ENCODE measurements around the gene SAMHD1.
"Not testable (repeated sequence)": the region's sequence is repeated elsewhere in the genome, so short reads cannot be mapped to it uniquely, and the experiment has no call there.

Gene SAMHD1

DNA sequence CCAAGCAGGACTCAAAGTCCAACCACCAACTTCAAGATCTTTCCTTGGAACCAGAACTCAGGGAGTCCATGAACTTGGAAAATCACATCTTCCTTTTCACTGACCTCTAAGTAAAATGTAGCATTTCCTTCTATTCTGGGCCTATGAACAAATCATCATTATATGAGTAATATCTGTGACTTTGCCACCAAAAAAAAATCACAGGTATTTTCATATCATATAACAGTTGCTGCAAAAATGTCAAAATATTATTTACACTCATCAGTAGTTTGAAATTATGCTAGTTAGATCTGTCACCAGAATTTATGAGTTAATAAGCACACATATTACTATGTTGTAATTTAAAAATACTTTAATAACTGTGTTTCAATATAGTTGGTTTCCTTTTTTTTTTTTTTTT, 102.8 kb downstream of the SAMHD1 start:
- no peak for TF ChIP-seq ZNF274 (IDR thresholded peaks at IDR 0.05; ENCODE audit: low read depth, low read length)
- no peak overlapping the region for H3K4me3 ChIP-seq (ENCODE audit: low read length)

DNA sequence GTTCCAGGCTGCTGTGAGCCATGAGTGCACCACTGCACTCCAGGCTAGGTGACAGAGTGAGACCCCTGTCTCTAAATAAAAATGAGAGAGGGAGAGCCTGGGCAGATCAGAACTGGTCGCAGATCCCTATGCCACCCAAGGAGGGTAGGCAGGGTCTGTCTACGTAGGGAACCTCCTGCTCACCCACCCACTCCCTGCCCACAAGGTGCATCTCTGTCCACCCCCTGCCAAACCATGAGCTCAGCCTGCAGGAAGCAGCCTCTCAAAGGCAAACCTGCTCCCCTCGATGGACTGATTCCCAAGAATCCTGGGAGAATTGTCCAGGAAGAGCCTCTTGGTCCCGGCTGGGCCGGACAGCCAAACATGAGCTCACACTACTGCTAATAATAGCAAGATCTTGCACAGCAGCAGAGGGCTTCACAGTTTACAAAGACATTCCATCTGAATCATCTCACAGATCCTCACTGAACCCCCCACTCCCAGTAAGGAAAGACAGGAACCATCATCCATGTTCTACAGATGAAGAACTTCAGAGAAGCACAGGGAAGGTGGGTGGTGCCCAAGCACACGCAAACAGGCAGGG, 103.3 kb downstream of the SAMHD1 start:
- no peak for TF ChIP-seq ZNF274 (IDR thresholded peaks at IDR 0.05; ENCODE audit: low read depth, low read length)
- no peak overlapping the region for H3K4me3 ChIP-seq (ENCODE audit: low read length)

DNA sequence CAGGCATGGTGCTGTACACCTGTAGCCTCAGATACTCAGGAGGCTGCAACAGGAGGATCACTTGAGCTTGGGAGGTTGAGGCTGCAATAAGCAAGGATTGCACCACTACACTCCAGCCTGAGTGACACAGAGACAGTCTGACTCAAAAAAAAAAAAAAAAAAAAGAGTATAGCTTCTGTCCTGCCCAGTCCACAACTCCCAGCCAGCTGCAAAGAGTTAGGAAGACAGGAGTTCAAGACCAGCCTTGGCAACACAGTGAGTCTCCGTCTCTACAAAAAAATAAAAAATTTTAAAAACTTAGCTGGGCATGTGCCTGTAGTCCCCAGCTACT, 103.8 kb downstream of the SAMHD1 start:
- no peak overlapping the region for H3K4me3 ChIP-seq (ENCODE audit: low read length)
- TF ChIP-seq ZNF274 (IDR thresholded peaks at IDR 0.05; ENCODE audit: low read depth, low read length), result no peak

DNA sequence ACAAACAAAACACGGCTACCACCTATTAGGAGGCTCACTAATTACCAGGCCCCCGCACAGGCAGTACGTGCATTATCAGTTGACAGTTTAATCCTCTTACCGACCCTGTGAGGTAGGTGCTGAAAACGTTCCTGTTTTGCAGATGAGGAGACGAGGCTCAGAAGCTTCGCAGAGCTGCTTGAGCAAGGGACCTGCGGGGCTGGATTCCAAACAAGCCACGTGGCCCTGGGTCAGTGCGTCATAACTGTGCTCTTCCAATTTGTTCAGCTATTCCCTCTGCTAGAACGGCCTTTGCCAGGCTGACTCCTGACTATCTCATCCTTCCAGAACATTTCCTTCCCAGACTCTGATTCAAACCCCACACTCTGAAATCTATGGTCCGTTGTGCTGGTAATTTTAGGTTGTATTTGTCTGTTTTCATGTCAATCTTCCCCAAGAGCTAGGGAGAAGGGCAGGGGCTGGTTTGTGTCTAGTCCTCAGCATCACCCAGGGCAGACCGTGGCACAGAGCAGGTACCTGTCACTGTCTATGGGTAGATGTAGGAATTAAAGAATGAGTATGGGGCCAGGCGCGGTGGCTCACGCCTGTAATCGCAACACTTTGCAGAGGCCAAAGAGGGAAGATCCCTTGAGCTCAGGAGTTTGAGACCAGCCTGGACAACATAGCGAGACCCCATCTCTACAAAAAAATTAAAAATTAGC, 104.3 kb downstream of the SAMHD1 start:
- TF ChIP-seq ZNF274 (IDR thresholded peaks at IDR 0.05; ENCODE audit: low read depth, low read length), result no peak
- H3K4me3 ChIP-seq (ENCODE audit: low read length), result no peak overlapping the region

DNA sequence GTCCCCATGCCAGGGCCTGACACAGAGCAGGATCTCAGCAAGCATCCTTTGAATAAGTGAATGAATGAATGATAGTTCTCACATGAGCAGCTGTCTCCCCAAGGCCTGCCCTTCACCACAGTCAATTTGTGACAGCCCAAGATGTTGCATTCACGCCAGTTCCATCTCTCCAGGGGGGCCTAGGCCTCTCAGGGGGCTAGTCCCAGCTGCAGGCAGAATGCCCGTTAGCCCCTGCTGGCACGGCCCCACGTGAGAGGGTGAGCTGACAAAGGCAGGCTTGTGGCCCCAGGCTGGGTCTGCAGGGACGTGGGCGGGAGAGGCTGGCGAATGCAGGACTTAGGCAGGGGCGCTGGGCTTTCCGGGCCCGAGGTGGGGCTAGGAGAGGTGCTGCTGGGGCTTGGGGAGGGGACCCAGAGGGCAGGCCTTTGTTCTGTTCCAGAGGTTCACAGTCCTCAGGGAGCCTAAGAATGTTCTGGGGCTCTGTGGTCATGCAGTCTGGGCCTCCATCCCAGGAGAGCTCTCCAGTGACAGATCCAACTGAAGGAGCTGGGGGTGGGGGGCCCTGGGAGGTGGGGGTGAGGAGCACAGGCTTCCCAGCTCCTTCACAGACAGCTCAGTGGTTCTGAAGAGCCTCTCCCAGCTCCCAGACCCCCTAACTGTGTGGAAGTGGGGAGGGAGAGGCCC, 106.1 kb downstream of the SAMHD1 start:
- no peak overlapping the region for H3K4me3 ChIP-seq (ENCODE audit: low read length)
- TF ChIP-seq ZNF274 (IDR thresholded peaks at IDR 0.05; ENCODE audit: low read depth, low read length), result no peak

DNA sequence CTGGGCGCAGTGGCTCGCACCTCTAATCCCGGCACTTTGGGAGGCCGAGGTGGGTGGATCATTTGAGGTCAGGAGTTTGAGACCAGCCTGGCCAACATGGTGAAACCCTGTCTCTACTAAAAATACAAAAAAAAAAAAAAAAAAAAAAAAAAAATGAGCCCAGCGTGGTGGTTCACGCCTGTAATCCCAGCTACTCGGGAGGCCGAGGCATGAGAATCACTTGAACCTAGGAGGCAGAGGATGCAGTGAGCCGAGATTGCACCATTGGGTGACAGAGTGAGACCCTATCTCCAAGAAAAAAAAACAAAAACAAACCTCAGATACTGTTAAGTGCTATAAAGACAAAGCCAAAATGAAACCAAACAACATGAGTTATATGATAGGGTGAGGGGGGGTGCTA, 110.5 kb downstream of the SAMHD1 start:
- not testable (repeated sequence) for H3K4me3 ChIP-seq (ENCODE audit: low read length)

All from GM08714 (cell line).